Endothelial cell of umbilical vein (primary cell): ENCODE data around the gene SRP14. TPM values are rescaled to one million over a fixed set of nuclear protein-coding genes. Genes with fewer than 3 reads are reported as not detected.

Experiments used
- BruUV-seq: library from RNA; stranded (reverse); fragments of 400-500 nt; replicated peaks from 2 replicates; lab custom pipeline; 2021; lab: Mats Ljungman, UMichigan
- CTCF ChIA-PET: fragments of 300-600, 350-600 bp; sonication (Branson Sonifier 250); formaldehyde crosslinking; loops from one replicate; lab custom pipeline; 2021; ENCODE audit warnings: antibody characterized with exemption, inconsistent platforms; lab: Charles Lee
- POLR2A ChIA-PET: fragments of 300-600, 350-600 bp; sonication (Branson Sonifier 250); formaldehyde crosslinking; loops from one replicate; lab custom pipeline; 2021; ENCODE audit warnings: antibody characterized with exemption, inconsistent platforms; lab: Charles Lee
- DNase-seq: peaks from one replicate; pipeline ENCODE4 v3.0.0-alpha.2; 2011; ENCODE audit warnings: low read depth, low spot score
- FAIRE-seq: peaks from 2 replicates; lab custom pipeline; 2011; peaks lifted over from hg19 to GRCh38; lab: Jason Lieb, UNC
- H2AFZ ChIP-seq: 2 replicates; pipeline ENCODE4 v1.6.0; 2012; ENCODE audit warnings: low read depth, low read length, control low read depth, inconsistent platforms
- H3K27ac ChIP-seq: 2 replicates; pipeline ENCODE4 v1.5.1; 2011; ENCODE audit warnings: low read depth, mild to moderate bottlenecking, control low read depth, low read length, moderate library complexity; ENCODE audit not compliant: insufficient read depth
- H3K27me3 ChIP-seq, 2 experiments: 2 replicates each; pipeline versions ENCODE4 v1.6.0 to v1.6.1; 2011; ENCODE audit warnings: low read length in 2 of 2, mixed read lengths in 1 of 2; ENCODE audit not compliant: control insufficient read depth in 2 of 2, insufficient read depth in 2 of 2
- H3K36me3 ChIP-seq, 2 experiments: 2 replicates in 1 of 2; 3 replicates in 1 of 2; pipeline ENCODE4 v1.5.1; 2011; ENCODE audit warnings: low read length in 2 of 2, mild to moderate bottlenecking in 1 of 2, moderate library complexity in 1 of 2; ENCODE audit not compliant: control insufficient read depth in 2 of 2, insufficient read depth in 2 of 2; ENCODE audit errors: extremely low read depth in 1 of 2
- H3K4me1 ChIP-seq: 3 replicates; pipeline ENCODE4 v1.5.1; 2011; ENCODE audit warnings: mild to moderate bottlenecking, low read length; ENCODE audit not compliant: control insufficient read depth, insufficient read depth; ENCODE audit errors: extremely low read depth
- H3K4me2 ChIP-seq: 2 replicates; pipeline ENCODE4 v1.6.1; 2011; ENCODE audit warnings: low read length, control low read depth, mixed read lengths; ENCODE audit not compliant: insufficient read depth
- H3K4me3 ChIP-seq, 3 experiments: fragments of 200-600 bp in 1 of 3; sonication (generic), shearing (Covaris generic) in 1 of 3; replicated peaks in 1 of 3; 2 replicates each; pipeline ENCODE4 v1.5.1; 2011 to 2016; ENCODE audit warnings: control low read depth in 3 of 3, low read length in 3 of 3, mild to moderate bottlenecking in 2 of 3, inconsistent platforms in 1 of 3, low read depth in 1 of 3, moderate library complexity in 1 of 3; ENCODE audit not compliant: insufficient read depth in 1 of 3
- H3K79me2 ChIP-seq: 2 replicates; pipeline ENCODE4 v1.6.0; 2012; ENCODE audit warnings: low read length, inconsistent platforms; ENCODE audit not compliant: control insufficient read depth, insufficient read depth
- H3K9ac ChIP-seq: replicated peaks from 2 replicates; pipeline ENCODE3; 2011; ENCODE audit warnings: low read length, control low read depth; ENCODE audit not compliant: insufficient read depth; ENCODE audit errors: extremely low read depth
- H3K9me1 ChIP-seq: replicated peaks from 3 replicates; pipeline ENCODE4 v1.6.0; 2011; ENCODE audit warnings: mild to moderate bottlenecking, low read length; ENCODE audit not compliant: control insufficient read depth, insufficient read depth; ENCODE audit errors: extremely low read depth
- H3K9me3 ChIP-seq: replicated peaks from 2 replicates; pipeline ENCODE4 v1.5.1; 2012; ENCODE audit warnings: low read length, inconsistent platforms; ENCODE audit not compliant: control insufficient read depth, insufficient read depth
- H4K20me1 ChIP-seq: replicated peaks from 2 replicates; pipeline ENCODE3; 2011; ENCODE audit warnings: mild to moderate bottlenecking, low read length; ENCODE audit not compliant: control insufficient read depth, insufficient read depth; ENCODE audit errors: extremely low read depth
- CTCF ChIP-seq, 2 donors: IDR thresholded peaks; 1 replicate in 1 of 2; 2 replicates in 1 of 2; pipeline ENCODE4 v1.5.1; 2011; ENCODE audit warnings: low read length in 2 of 2, mild to moderate bottlenecking in 2 of 2, moderate library complexity in 2 of 2, control low read depth in 1 of 2, inconsistent platforms in 1 of 2, low read depth in 1 of 2; ENCODE audit not compliant: insufficient read depth in 1 of 2; ENCODE audit errors: extremely low read depth in 1 of 2
- EZH2 ChIP-seq: IDR thresholded peaks from 2 replicates; pipeline ENCODE4 v1.6.1; 2012; ENCODE audit warnings: borderline replicate concordance, low read depth, mild to moderate bottlenecking, moderate library complexity, low read length, inconsistent platforms; ENCODE audit not compliant: severe bottlenecking
- FOS ChIP-seq: IDR thresholded peaks from 2 replicates; pipeline ENCODE4 v1.6.1; 2011; ENCODE audit warnings: mild to moderate bottlenecking, low read length, moderate library complexity, borderline replicate concordance; ENCODE audit not compliant: insufficient read depth
- GATA2 ChIP-seq: IDR thresholded peaks from 2 replicates; pipeline ENCODE4 v1.7.0; 2011; ENCODE audit warnings: low read depth, mild to moderate bottlenecking, moderate library complexity, mixed read lengths, low read length; ENCODE audit not compliant: insufficient read length, insufficient read depth
- JUN ChIP-seq: IDR thresholded peaks from 2 replicates; pipeline ENCODE4 v1.6.1; 2011; ENCODE audit warnings: borderline replicate concordance, low read depth; ENCODE audit not compliant: insufficient read length, insufficient read depth
- MAX ChIP-seq: IDR thresholded peaks from 2 replicates; pipeline ENCODE4 v1.6.1; 2011; ENCODE audit not compliant: insufficient read depth, insufficient read length
- MYC ChIP-seq: IDR thresholded peaks from one replicate; pipeline ENCODE4 v1.6.1; 2011; ENCODE audit warnings: mild to moderate bottlenecking, low read depth, low read length
- POLR2A ChIP-seq: IDR thresholded peaks from 2 replicates; pipeline ENCODE4 v1.6.1; 2012; ENCODE audit warnings: low read depth, mild to moderate bottlenecking, control low read depth, low read length
- POLR2AphosphoS5 ChIP-seq: IDR thresholded peaks from 2 replicates; pipeline ENCODE4 v1.6.1; 2012; ENCODE audit warnings: low read depth, mild to moderate bottlenecking, control low read depth, low read length, moderate library complexity; ENCODE audit not compliant: insufficient read depth
- dilution Hi-C: fragments of 300-500 bp; cut with MboI; formaldehyde crosslinking; loops from one replicate; pipeline ENCODE4 v1.15.0; 2019; ENCODE audit warnings: low sequenced_read_pairs; ENCODE audit not compliant: extremely low pct_ligation_motif_present
- intact Hi-C: fragments of 100-400 bp; cut with micrococcal nuclease; formaldehyde crosslinking; loops from one replicate; pipeline ENCODE4 v1.10.0; 2022
- polyA plus RNA-seq, 4 experiments: library from polyadenylated mRNA; depleted of rRNA in 3 of 4; stranded (reverse) in 3 of 4; unstranded in 1 of 4; fragments of >200 nt; gene quantifications; 2 replicates each; pipeline versions ENCODE4 v1.2.1 to v1.2.3, GENCODE V29; 2011 to 2012; ENCODE audit warnings: missing spikeins in 1 of 4
- total RNA-seq: library from RNA; stranded (reverse); gene quantifications from 2 replicates; pipeline ENCODE4 v1.2.3, GENCODE V29; 2021

The SRP14 gene
- total and polyA plus RNA-seq, 2 donors (not counting 3 experiments of a cell fraction or from before 2014, with no cell fraction given) = 220 to 330 TPM

GRCh38 chr15:40006003-40006402 is 33.0 kb downstream of the SRP14 start:
- no peak overlapping the region for H3K9ac ChIP-seq
- POLR2A ChIA-PET = no interaction called here
- peaks cover 13 to 17% of the 10 kb centered on the region in 2 experiments for H3K36me3 ChIP-seq
- H3K27me3 ChIP-seq = no peaks in the 10 kb centered on the region
- H4K20me1 ChIP-seq = no peaks in the 10 kb centered on the region
- H3K27ac ChIP-seq = no peak overlapping the region
- no peak overlapping the region for H2AFZ ChIP-seq
- DNase-seq (no peak), FAIRE-seq (no peak)
- H3K9me3 ChIP-seq = no peaks in the 10 kb centered on the region
- no TSS peak for BruUV-seq
- TF ChIP-seq CTCF (IDR thresholded peaks at IDR 0.05; ENCODE audit: extremely low read depth in 1 of 2, insufficient read depth in 1 of 2, low read depth in 1 of 2, low read length in 2 of 2) (no peak), JUN (no peak), FOS (no peak), MYC (no peak), MAX (no peak), POLR2AphosphoS5 (no peak), EZH2 (no peak), GATA2 (no peak), POLR2A (no peak)
- H3K4me2 ChIP-seq = no peak overlapping the region
- CTCF ChIA-PET = interaction anchor here (0.9 kb wide), 2 partner anchors 12 to 118 kb away, joined by 3 read pairs; no protein-coding TSS in a partner anchor
- H3K4me3 ChIP-seq = no peak overlapping the region
- H3K4me1 ChIP-seq = no peaks in the 10 kb centered on the region
- dilution Hi-C loops (no loop called here), intact Hi-C loops (no loop called here)
- no peaks in the 10 kb centered on the region for H3K79me2 ChIP-seq
- no peaks in the 10 kb centered on the region for H3K9me1 ChIP-seq
